GM12874 (cell line): ENCODE results near the gene CCDC117.

Experiments
- TF ChIP-seq, protein P1 (sequence below): IDR thresholded peaks from 2 replicates; pipeline ENCODE4 v1.5.1; 2011; ENCODE audit warnings: low read depth, mild to moderate bottlenecking, control low read depth, low read length, moderate library complexity; ENCODE audit not compliant: insufficient read depth

CCDC117 gene

DNA sequence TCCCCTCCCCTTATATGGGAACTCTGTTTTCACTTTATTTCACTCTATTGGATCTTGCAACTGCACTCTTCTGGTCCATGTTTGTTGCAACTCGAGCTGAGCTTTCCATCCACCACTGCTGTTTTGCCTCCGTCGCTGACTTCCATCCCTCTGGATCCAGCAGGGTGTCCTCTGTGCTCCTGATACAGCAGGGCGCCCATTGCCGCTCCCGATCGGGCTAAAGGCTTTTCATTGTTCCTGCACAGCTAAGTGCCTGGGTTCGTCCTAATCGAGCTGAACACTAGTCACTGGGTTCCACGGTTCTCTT, 11.1 kb upstream of the CCDC117 start:
- TF ChIP-seq, protein P1, sequence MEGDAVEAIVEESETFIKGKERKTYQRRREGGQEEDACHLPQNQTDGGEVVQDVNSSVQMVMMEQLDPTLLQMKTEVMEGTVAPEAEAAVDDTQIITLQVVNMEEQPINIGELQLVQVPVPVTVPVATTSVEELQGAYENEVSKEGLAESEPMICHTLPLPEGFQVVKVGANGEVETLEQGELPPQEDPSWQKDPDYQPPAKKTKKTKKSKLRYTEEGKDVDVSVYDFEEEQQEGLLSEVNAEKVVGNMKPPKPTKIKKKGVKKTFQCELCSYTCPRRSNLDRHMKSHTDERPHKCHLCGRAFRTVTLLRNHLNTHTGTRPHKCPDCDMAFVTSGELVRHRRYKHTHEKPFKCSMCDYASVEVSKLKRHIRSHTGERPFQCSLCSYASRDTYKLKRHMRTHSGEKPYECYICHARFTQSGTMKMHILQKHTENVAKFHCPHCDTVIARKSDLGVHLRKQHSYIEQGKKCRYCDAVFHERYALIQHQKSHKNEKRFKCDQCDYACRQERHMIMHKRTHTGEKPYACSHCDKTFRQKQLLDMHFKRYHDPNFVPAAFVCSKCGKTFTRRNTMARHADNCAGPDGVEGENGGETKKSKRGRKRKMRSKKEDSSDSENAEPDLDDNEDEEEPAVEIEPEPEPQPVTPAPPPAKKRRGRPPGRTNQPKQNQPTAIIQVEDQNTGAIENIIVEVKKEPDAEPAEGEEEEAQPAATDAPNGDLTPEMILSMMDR = no peak

GRCh38 chr22:28766628-28767027, 5.9 kb upstream of the CCDC117 start:
- TF ChIP-seq, protein P1 = no peak

- TF ChIP-seq, protein P1 = no peak
These were observed 3.6 kb upstream of the CCDC117 start for GRCh38 chr22:28768701-28769393.

GRCh38 chr22:28769394-28770085, 3.0 kb upstream of the CCDC117 start:
- TF ChIP-seq, protein P1 = no peak

DNA sequence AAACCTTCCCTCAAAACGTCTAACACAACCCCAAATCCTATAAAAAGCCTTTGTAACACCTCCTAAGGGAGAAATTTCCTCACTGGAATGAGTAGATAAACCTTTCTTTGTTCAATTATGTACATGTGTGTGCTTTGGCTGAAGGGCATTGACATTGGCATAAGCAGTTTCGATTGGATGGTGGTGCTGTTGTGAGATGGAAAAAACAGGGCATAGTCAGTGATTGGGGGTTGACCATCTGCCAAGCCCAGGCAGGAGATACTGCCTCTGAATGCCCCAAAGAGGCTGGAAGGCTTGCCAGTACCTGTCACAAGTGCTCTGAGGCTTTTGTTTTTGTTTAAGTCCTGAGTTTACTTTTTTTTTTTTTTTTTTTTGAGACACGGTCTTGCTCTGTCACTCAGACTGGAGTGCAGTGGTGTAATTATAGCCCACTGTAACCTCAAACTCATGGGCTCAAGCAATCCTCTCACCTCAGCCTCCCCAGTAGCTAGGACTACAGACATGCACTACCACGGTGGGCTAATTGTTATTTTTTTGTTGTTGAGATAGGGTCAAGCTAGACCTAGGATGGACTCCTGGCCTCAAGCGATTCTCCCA, 1.2 kb upstream of the CCDC117 start:
- TF ChIP-seq, protein P1 = no peak

DNA sequence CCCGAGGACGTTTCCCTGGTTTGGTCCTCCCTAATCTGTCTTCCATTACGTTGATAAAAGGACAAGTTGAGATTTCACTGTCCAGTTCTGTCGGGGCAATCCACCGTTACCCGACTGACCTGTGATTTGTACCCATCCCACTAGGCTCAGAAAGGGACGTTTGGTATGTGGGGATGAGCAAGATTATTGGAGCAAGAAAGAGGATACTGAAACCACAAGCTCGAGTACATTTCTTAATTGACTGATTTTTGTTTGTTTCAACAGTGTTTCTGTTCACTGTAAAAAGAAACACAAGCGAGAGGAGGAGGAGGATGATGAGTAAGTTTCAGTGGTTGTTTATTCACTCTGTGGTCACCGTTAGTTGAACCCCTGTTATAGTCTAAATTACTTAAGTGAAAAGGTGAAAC, 969 bp downstream of the CCDC117 start:
- TF ChIP-seq, protein P1 = no peak

DNA sequence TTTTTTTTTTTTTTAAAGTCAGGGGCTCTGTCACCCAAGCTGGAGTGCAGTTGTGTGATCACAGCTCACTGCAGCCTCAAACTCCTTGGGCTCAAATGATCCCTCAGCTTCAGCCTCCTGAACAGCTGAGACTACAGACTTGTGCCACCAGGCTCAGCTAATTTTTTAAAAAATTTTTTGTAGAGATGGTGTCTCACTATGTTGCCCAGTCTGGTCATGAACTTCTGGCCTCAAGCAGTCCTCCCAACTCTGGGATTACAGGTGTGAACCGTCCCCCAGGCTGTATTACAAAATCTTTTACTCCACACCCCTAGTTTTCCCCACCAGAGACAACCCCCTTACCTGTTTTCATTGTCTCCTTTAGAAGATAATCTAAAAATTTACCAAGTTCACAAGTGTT, 1.9 kb downstream of the CCDC117 start:
- TF ChIP-seq, protein P1 = no peak
